Liver (tissue), 9 donors: Measurements from ENCODE around the gene AMZ1. TPM values are rescaled to one million over a fixed set of nuclear protein-coding genes. Genes with fewer than 3 reads are reported as not detected.
A peak's percentile ranks its signal among the peaks of the same experiment; 100 is the strongest.

ENCODE experiments used
- DNase-seq: peaks from one replicate; pipeline ENCODE4 v3.0.0-alpha.2; 2017; ENCODE audit warnings: low spot score
- H3K27ac ChIP-seq, 2 donors: one replicate each; pipeline ENCODE4 v1.7.0; 2013; ENCODE audit warnings: inconsistent platforms in 2 of 2, low read length in 2 of 2, control low read depth in 1 of 2, low read depth in 1 of 2, mild to moderate bottlenecking in 1 of 2
- H3K27me3 ChIP-seq, 4 donors: one replicate each; pipeline versions ENCODE4 v1.6.1 to v1.7.0; 2013; ENCODE audit warnings: low read length in 3 of 4, inconsistent platforms in 1 of 4, mild to moderate bottlenecking in 1 of 4, moderate library complexity in 1 of 4; ENCODE audit not compliant: control insufficient read depth in 4 of 4, insufficient read depth in 4 of 4
- H3K36me3 ChIP-seq, 4 donors: one replicate each; pipeline versions ENCODE4 v1.6.1 to v1.7.0; 2013; ENCODE audit warnings: low read length in 3 of 4, mild to moderate bottlenecking in 3 of 4, low read depth in 1 of 4, moderate library complexity in 1 of 4; ENCODE audit not compliant: control insufficient read depth in 4 of 4, insufficient read depth in 3 of 4
- H3K4me1 ChIP-seq, 4 donors: one replicate each; pipeline versions ENCODE4 v1.6.1 to v1.7.0; 2013; ENCODE audit warnings: low read length in 3 of 4, mild to moderate bottlenecking in 3 of 4, moderate library complexity in 1 of 4; ENCODE audit not compliant: control insufficient read depth in 4 of 4, insufficient read depth in 4 of 4
- H3K4me3 ChIP-seq, 3 donors: one replicate each; pipeline versions ENCODE4 v1.6.1 to v1.7.0; 2013; ENCODE audit warnings: low read length in 3 of 3, control low read depth in 1 of 3, low read depth in 1 of 3, mild to moderate bottlenecking in 1 of 3
- H3K9ac ChIP-seq, 2 donors: one replicate each; pipeline ENCODE4 v1.7.0; 2013; ENCODE audit warnings: low read length in 2 of 2, mild to moderate bottlenecking in 2 of 2, moderate library complexity in 2 of 2, control low read depth in 1 of 2, low read depth in 1 of 2
- H3K9me3 ChIP-seq, 4 donors: one replicate each; pipeline versions ENCODE4 v1.6.1 to v1.7.0; 2013; ENCODE audit warnings: low read length in 3 of 4; ENCODE audit not compliant: control insufficient read depth in 4 of 4
- ATF3 ChIP-seq: IDR thresholded peaks from 2 replicates; pipeline ENCODE4 v1.6.1; 2016; ENCODE audit warnings: antibody characterized with exemption
- CTCF ChIP-seq: fragments of 150-350 bp; IDR thresholded peaks from 2 replicates; pipeline ENCODE4 v1.5.1; 2017; ENCODE audit warnings: improper control_type of control experiment, low read depth, low read length; ENCODE audit not compliant: missing input control
- EGR1 ChIP-seq, 2 donors: IDR thresholded peaks; 2 replicates each; pipeline ENCODE4 v1.6.1; 2016 to 2018; ENCODE audit warnings: antibody characterized with exemption in 2 of 2, low read depth in 2 of 2
- FOXA1 ChIP-seq: IDR thresholded peaks from 2 replicates; pipeline ENCODE4 v1.6.1; 2016; ENCODE audit warnings: antibody characterized with exemption
- FOXA2 ChIP-seq: IDR thresholded peaks from 2 replicates; pipeline ENCODE4 v1.6.1; 2016; ENCODE audit warnings: antibody characterized with exemption
- GABPA ChIP-seq, 2 donors: IDR thresholded peaks in 1 of 2; conservative IDR thresholded peaks in 1 of 2; 2 replicates each; pipeline ENCODE4 v1.6.1; 2016; ENCODE audit warnings: antibody characterized with exemption in 2 of 2, mild to moderate bottlenecking in 1 of 2, moderate library complexity in 1 of 2
- HNF4A ChIP-seq, 2 donors: conservative IDR thresholded peaks; 2 replicates each; pipeline ENCODE4 v1.6.1; 2016; ENCODE audit warnings: antibody characterized with exemption in 2 of 2, mild to moderate bottlenecking in 2 of 2
- HNF4G ChIP-seq: IDR thresholded peaks from 2 replicates; pipeline ENCODE4 v1.6.1; 2016; ENCODE audit warnings: antibody characterized with exemption
- JUND ChIP-seq, 2 donors: IDR thresholded peaks; 2 replicates each; pipeline ENCODE4 v1.6.1; 2016; ENCODE audit warnings: antibody characterized with exemption in 2 of 2
- MAX ChIP-seq: IDR thresholded peaks from 2 replicates; pipeline ENCODE4 v1.6.1; 2016; ENCODE audit warnings: antibody characterized with exemption
- NR2F2 ChIP-seq: IDR thresholded peaks from 2 replicates; pipeline ENCODE4 v1.6.1; 2016; ENCODE audit warnings: antibody characterized with exemption
- RAD21 ChIP-seq, 2 donors: IDR thresholded peaks; 2 replicates each; pipeline ENCODE4 v1.6.1; 2016; ENCODE audit warnings: antibody characterized with exemption in 2 of 2, mild to moderate bottlenecking in 2 of 2
- REST ChIP-seq: IDR thresholded peaks from 2 replicates; pipeline ENCODE4 v1.6.1; 2016; ENCODE audit warnings: antibody characterized with exemption, mild to moderate bottlenecking
- RXRA ChIP-seq, 2 donors: IDR thresholded peaks; 2 replicates each; pipeline ENCODE4 v1.6.1; 2017 to 2018; ENCODE audit warnings: antibody characterized with exemption in 2 of 2, mild to moderate bottlenecking in 1 of 2
- SP1 ChIP-seq: IDR thresholded peaks from 2 replicates; pipeline ENCODE4 v1.6.1; 2018; ENCODE audit warnings: antibody characterized with exemption, mild to moderate bottlenecking
- TAF1 ChIP-seq: conservative IDR thresholded peaks from 2 replicates; pipeline ENCODE4 v1.6.1; 2016; ENCODE audit warnings: antibody characterized with exemption, mild to moderate bottlenecking
- YY1 ChIP-seq: IDR thresholded peaks from 2 replicates; pipeline ENCODE4 v1.6.1; 2016; ENCODE audit warnings: antibody characterized with exemption, mild to moderate bottlenecking
- ZBTB33 ChIP-seq: IDR thresholded peaks from 2 replicates; pipeline ENCODE4 v1.6.1; 2016; ENCODE audit warnings: antibody characterized with exemption
- WGBS: extraction: QIAGEN DNeasy Blood & Tissue Kit; methylation state at CpG from one replicate; pipeline ENCODE4 v1.1.7; 2013; 5-methylcytosine and 5-hydroxymethylcytosine counted together
- polyA plus RNA-seq, 2 donors: library from polyadenylated mRNA; stranded (reverse) in 1 of 2; unstranded in 1 of 2; fragments of 200-250 nt in 1 of 2; fragments of >200 nt in 1 of 2; fragmentation: Nextera tagmentation in 1 of 2; extraction: Ambion mirVana in 1 of 2; gene quantifications; one replicate each; pipeline versions ENCODE4 v1.2.1 to v1.2.3, GENCODE V29; 2013 to 2015
- total RNA-seq, 2 donors: library from RNA; depleted of rRNA; stranded (reverse); fragments of >200 nt; gene quantifications; one replicate each; pipeline ENCODE4 v1.2.3, GENCODE V29; 2014
- donor health status: healthy.
- donor health status: healthy.
- donor health status: healthy.
- donor health status: healthy.
- donor health status: healthy.

AMZ1 gene
- total and polyA plus RNA-seq, 4 donors: 0.10 to 1.3 (median 1.1) TPM; not detected in 1

GRCh38 chr7:2663121-2663886 is 24.7 kb upstream of the AMZ1 start:
- H3K9me3 ChIP-seq: no peaks in the 10 kb centered on the region
- no peak for DNase-seq
- peaks cover 15 to 55% (median 43%) of the 10 kb centered on the region in 4 donors for H3K4me1 ChIP-seq
- no peaks in the 10 kb centered on the region for H3K27me3 ChIP-seq
- TF ChIP-seq GABPA (IDR thresholded peaks at IDR 0.05 in 1 of 2, conservative IDR thresholded peaks at IDR 0.05 in 1 of 2) (peak in 1 of 2 donors; percentile 78), HNF4G (peak; percentile 48), ZBTB33 (peak; percentile 37), TAF1 (no peak), YY1 (peak; percentile 55), SP1 (peak; percentile 89), FOXA2 (peak; percentile 49), MAX (peak; percentile 29), RAD21 (IDR thresholded peaks at IDR 0.05) (peak; percentile 9 to 61), REST (peak; percentile 77), JUND (IDR thresholded peaks at IDR 0.05) (peak; percentile 30 to 86), EGR1 (IDR thresholded peaks at IDR 0.05; ENCODE audit: low read depth in 2 of 2) (peak in 1 of 2 donors; percentile 61), NR2F2 (peak; percentile 91), HNF4A (conservative IDR thresholded peaks at IDR 0.05) (peak; percentile 77 to 79), ATF3 (no peak), CTCF (no peak), RXRA (IDR thresholded peaks at IDR 0.05) (peak; percentile 87 to 92), FOXA1 (peak; percentile 42)
- peak overlapping the region; percentile 96 for H3K27ac ChIP-seq
- peak overlapping the region in 1 of 2 donors; percentile 44 for H3K9ac ChIP-seq
- H3K36me3 ChIP-seq: peaks cover 0 to 4% (median under 1%) of the 10 kb centered on the region in 4 donors
- WGBS: 27% methylated on average over 30 of the region's 30 CpGs
- no peak overlapping the region for H3K4me3 ChIP-seq
